Activated naive CD8-positive, alpha-beta T cell treated with anti-CD3 and anti-CD28 coated beads, Interleukin-2, amount 10 ng/mL, durations not matched to agents 7 days and 5 days (primary cell): ENCODE data around the gene CARD9. TPM values are rescaled to one million over a fixed set of nuclear protein-coding genes. Genes with fewer than 3 reads are reported as not detected.
A peak's percentile ranks its signal among the peaks of the same experiment; 100 is the strongest.

ENCODE experiments used
- ATAC-seq: fragments of 150-1000 bp; cut with Tn5 transposase; one replicate; pipeline ENCODE4 v1.10.0; 2021; ENCODE audit warnings: low read depth, moderate library complexity
- POLR2A ChIA-PET: fragments of 350-600 bp; sonication (Branson Sonifier 250); formaldehyde crosslinking; loops from one replicate; lab custom pipeline; 2021; ENCODE audit warnings: antibody characterized with exemption; lab: Charles Lee
- DNase-seq: peaks from one replicate; pipeline ENCODE4 v3.0.0; 2021
- H3K27ac Mint-ChIP-seq: one replicate; pipeline ENCODE4 v1.8.0; 2022; ENCODE audit warnings: mild to moderate bottlenecking, mixed read lengths
- H3K27me3 Mint-ChIP-seq: one replicate; pipeline ENCODE4 v1.8.0; 2022; ENCODE audit warnings: mild to moderate bottlenecking, moderate library complexity, mixed read lengths
- H3K36me3 Mint-ChIP-seq: one replicate; pipeline ENCODE4 v1.8.0; 2021; ENCODE audit warnings: mild to moderate bottlenecking, mixed read lengths
- H3K4me1 Mint-ChIP-seq: one replicate; pipeline ENCODE4 v1.8.0; 2021; ENCODE audit warnings: mixed read lengths
- H3K4me3 Mint-ChIP-seq: one replicate; pipeline ENCODE4 v1.8.0; 2022; ENCODE audit warnings: mild to moderate bottlenecking, moderate library complexity, mixed read lengths
- H3K9me3 Mint-ChIP-seq: one replicate; pipeline ENCODE4 v1.8.0; 2021; ENCODE audit warnings: mixed read lengths
- total RNA-seq, 2 experiments: library from RNA; stranded (reverse); gene quantifications; one replicate each; pipeline ENCODE4 v1.2.3, GENCODE V29; 2021

The CARD9 gene
- total RNA-seq, 2 experiments from 2014 or later: 0.45 to 0.61 TPM

GRCh38 chr9:136335296-136336155 is 37.9 kb downstream of the CARD9 start:
- Mint-ChIP-seq H3K27ac (no peak overlapping the region), H3K4me3 (no peak overlapping the region), H3K36me3 (no peaks in the 10 kb centered on the region), H3K27me3 (no peaks in the 10 kb centered on the region), H3K4me1 (no peaks in the 10 kb centered on the region), H3K9me3 (no peaks in the 10 kb centered on the region)
- DNase-seq: no peak
- ATAC-seq: no peak
- POLR2A ChIA-PET: no interaction called here

- no peak for ATAC-seq
- POLR2A ChIA-PET: no interaction called here
- H3K9me3 Mint-ChIP-seq: no peaks in the 10 kb centered on the region
- H3K4me1 Mint-ChIP-seq: no peaks in the 10 kb centered on the region
- no peak for DNase-seq
- H3K36me3 Mint-ChIP-seq: no peaks in the 10 kb centered on the region
- H3K27ac Mint-ChIP-seq: no peak overlapping the region
- no peak overlapping the region for H3K4me3 Mint-ChIP-seq
- no peaks in the 10 kb centered on the region for H3K27me3 Mint-ChIP-seq
Observed at GRCh38 chr9:136334541-136334940, 38.9 kb downstream of the CARD9 start.

GRCh38 chr9:136333486-136333885 is 40.0 kb downstream of the CARD9 start:
- H3K9me3 Mint-ChIP-seq: no peaks in the 10 kb centered on the region
- ATAC-seq (no peak), DNase-seq (no peak)
- POLR2A ChIA-PET: interaction anchor here (0.5 kb wide), 1 partner anchor 194 kb away, joined by 5 read pairs; no protein-coding TSS in a partner anchor
- no peaks in the 10 kb centered on the region for H3K27me3 Mint-ChIP-seq
- H3K36me3 Mint-ChIP-seq: no peaks in the 10 kb centered on the region
- no peaks in the 10 kb centered on the region for H3K4me1 Mint-ChIP-seq
- no peak overlapping the region for H3K27ac Mint-ChIP-seq
- no peak overlapping the region for H3K4me3 Mint-ChIP-seq

GRCh38 chr9:136333045-136333444 is 40.4 kb downstream of the CARD9 start:
- Mint-ChIP-seq H3K36me3 (no peaks in the 10 kb centered on the region), H3K27me3 (no peaks in the 10 kb centered on the region), H3K4me1 (no peaks in the 10 kb centered on the region), H3K9me3 (no peaks in the 10 kb centered on the region), H3K27ac (no peak overlapping the region), H3K4me3 (no peak overlapping the region)
- DNase-seq (no peak), ATAC-seq (no peak)
- POLR2A ChIA-PET: interaction anchor here (0.5 kb wide), 1 partner anchor 193 kb away, joined by 5 read pairs; no protein-coding TSS in a partner anchor

GRCh38 chr9:136332482-136332983 is 40.9 kb downstream of the CARD9 start:
- ATAC-seq (no peak), DNase-seq (no peak)
- Mint-ChIP-seq H3K27me3 (no peaks in the 10 kb centered on the region), H3K4me3 (no peak overlapping the region), H3K4me1 (no peaks in the 10 kb centered on the region), H3K36me3 (no peaks in the 10 kb centered on the region), H3K9me3 (no peaks in the 10 kb centered on the region), H3K27ac (no peak overlapping the region)
- POLR2A ChIA-PET: interaction anchor here (0.7 kb wide), 1 partner anchor 240 kb away, joined by 7 read pairs; no protein-coding TSS in a partner anchor

- Mint-ChIP-seq H3K4me1 (no peaks in the 10 kb centered on the region), H3K27me3 (no peaks in the 10 kb centered on the region), H3K4me3 (no peak overlapping the region), H3K9me3 (no peaks in the 10 kb centered on the region), H3K27ac (no peak overlapping the region), H3K36me3 (no peaks in the 10 kb centered on the region)
- POLR2A ChIA-PET: interaction anchor here (0.7 kb wide), 1 partner anchor 241 kb away, joined by 7 read pairs; no protein-coding TSS in a partner anchor
- DNase-seq: no peak
- no peak for ATAC-seq
Observed at GRCh38 chr9:136331556-136332481, 41.6 kb downstream of the CARD9 start.

GRCh38 chr9:136331030-136331429 is 42.4 kb downstream of the CARD9 start:
- Mint-ChIP-seq H3K9me3 (no peaks in the 10 kb centered on the region), H3K4me3 (no peak overlapping the region), H3K4me1 (no peaks in the 10 kb centered on the region), H3K36me3 (no peaks in the 10 kb centered on the region), H3K27me3 (no peaks in the 10 kb centered on the region), H3K27ac (no peak overlapping the region)
- DNase-seq (no peak), ATAC-seq (no peak)
- POLR2A ChIA-PET: no interaction called here

- H3K36me3 Mint-ChIP-seq: no peaks in the 10 kb centered on the region
- H3K27me3 Mint-ChIP-seq: no peaks in the 10 kb centered on the region
- ATAC-seq (no peak), DNase-seq (no peak)
- no peaks in the 10 kb centered on the region for H3K4me1 Mint-ChIP-seq
- H3K9me3 Mint-ChIP-seq: no peaks in the 10 kb centered on the region
- POLR2A ChIA-PET: no interaction called here
- H3K27ac Mint-ChIP-seq: no peak overlapping the region
- no peak overlapping the region for H3K4me3 Mint-ChIP-seq
Observed at GRCh38 chr9:136330406-136330990, 43.0 kb downstream of the CARD9 start.

GRCh38 chr9:136329636-136330405 is 43.6 kb downstream of the CARD9 start:
- POLR2A ChIA-PET: interaction anchor here (1.0 kb wide), 1 partner anchor 34 kb away, joined by 4 read pairs; the partner anchor contains the start of gene DNLZ
- Mint-ChIP-seq H3K9me3 (no peaks in the 10 kb centered on the region), H3K4me3 (no peak overlapping the region), H3K27me3 (no peaks in the 10 kb centered on the region), H3K4me1 (no peaks in the 10 kb centered on the region), H3K36me3 (no peaks in the 10 kb centered on the region), H3K27ac (no peak overlapping the region)
- DNase-seq (no peak), ATAC-seq (no peak)

GRCh38 chr9:136329211-136329627 is 44.2 kb downstream of the CARD9 start:
- Mint-ChIP-seq H3K27ac (no peak overlapping the region), H3K9me3 (no peaks in the 10 kb centered on the region), H3K36me3 (no peaks in the 10 kb centered on the region), H3K4me1 (no peaks in the 10 kb centered on the region), H3K4me3 (no peak overlapping the region), H3K27me3 (no peaks in the 10 kb centered on the region)
- POLR2A ChIA-PET: interaction anchor here (1.0 kb wide), 1 partner anchor 34 kb away, joined by 4 read pairs; the partner anchor contains the start of gene DNLZ
- no peak for ATAC-seq
- DNase-seq: no peak

GRCh38 chr9:136328622-136329041 is 44.8 kb downstream of the CARD9 start:
- Mint-ChIP-seq H3K9me3 (no peaks in the 10 kb centered on the region), H3K27ac (peak overlapping the region; percentile 39), H3K27me3 (no peaks in the 10 kb centered on the region), H3K4me1 (no peaks in the 10 kb centered on the region), H3K36me3 (no peaks in the 10 kb centered on the region), H3K4me3 (peak overlapping the region; percentile 44)
- no peak for DNase-seq
- POLR2A ChIA-PET: interaction anchor here (1.0 kb wide), 1 partner anchor 35 kb away, joined by 4 read pairs; the partner anchor contains the start of gene DNLZ
- ATAC-seq: no peak

- no peaks in the 10 kb centered on the region for H3K27me3 Mint-ChIP-seq
- H3K4me1 Mint-ChIP-seq: no peaks in the 10 kb centered on the region
- POLR2A ChIA-PET: no interaction called here
- DNase-seq (no peak), ATAC-seq (no peak)
- no peaks in the 10 kb centered on the region for H3K9me3 Mint-ChIP-seq
- no peaks in the 10 kb centered on the region for H3K36me3 Mint-ChIP-seq
- no peak overlapping the region for H3K27ac Mint-ChIP-seq
- H3K4me3 Mint-ChIP-seq: no peak overlapping the region
Observed at GRCh38 chr9:136328011-136328621, 45.4 kb downstream of the CARD9 start.
